ENCODE measurements around the gene PARN.

GRCh38 chr16:14579266-14579665 is 50.8 kb downstream of the PARN start:
- TF ChIP-seq ELF4 (IDR thresholded peaks at IDR 0.05) (no peak), SP1 (IDR thresholded peaks at IDR 0.05) (no peak), BHLHE40 (IDR thresholded peaks at IDR 0.05; ENCODE audit: borderline replicate concordance) (no peak), ARNT (IDR thresholded peaks at IDR 0.05) (no peak), CTBP1 (IDR thresholded peaks at IDR 0.05; ENCODE audit: borderline replicate concordance) (no peak), FOXM1 (IDR thresholded peaks at IDR 0.05; ENCODE audit: borderline replicate concordance) (no peak), SUZ12 (IDR thresholded peaks at IDR 0.05) (no peak), FOXA1 (IDR thresholded peaks at IDR 0.05) (no peak), L3MBTL2 (conservative IDR thresholded peaks at IDR 0.05) (no peak), NFRKB (IDR thresholded peaks at IDR 0.05) (no peak)

Measured in HEK293T (cell line).